ENCODE results near the gene FAM217B. TPM values are rescaled to one million over a fixed set of nuclear protein-coding genes. Genes with fewer than 3 reads are reported as not detected.

The FAM217B gene
- total and polyA plus RNA-seq, 7 donors: 1.9 to 29.2 (median 6.5) TPM

DNA sequence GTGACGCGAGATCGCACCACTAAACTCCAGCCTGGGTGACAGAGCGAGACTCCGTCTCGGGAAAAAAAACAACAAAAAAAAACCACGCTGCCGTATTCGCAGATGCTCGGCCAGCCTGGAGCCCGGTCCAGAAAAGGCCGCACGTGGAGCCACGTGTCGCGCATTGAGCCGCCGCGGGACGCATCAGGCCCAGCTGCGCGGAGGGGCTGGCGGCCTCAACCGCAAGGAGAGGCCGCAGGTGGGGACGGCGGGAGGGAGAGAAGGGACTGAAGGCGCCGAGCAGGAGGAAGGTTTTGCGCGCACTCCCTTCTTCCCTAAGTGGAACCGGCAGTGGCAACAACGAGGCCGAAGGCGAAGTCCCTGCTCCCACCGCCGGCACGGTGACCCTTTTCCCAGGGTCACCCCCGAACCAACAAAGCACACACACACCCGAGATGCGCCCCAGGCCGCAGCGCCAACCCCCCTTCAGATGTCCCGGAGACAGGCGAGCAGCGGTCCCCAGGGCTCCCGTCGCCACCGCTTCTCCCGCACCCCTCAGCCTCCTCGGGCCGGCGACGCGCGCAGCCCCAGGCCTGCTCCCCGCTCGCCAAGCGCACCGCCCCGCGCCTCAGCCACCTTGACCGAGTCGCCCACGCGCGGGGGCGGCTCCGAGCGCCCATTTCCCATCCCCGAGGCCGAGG, 7.4 kb upstream of the FAM217B start:
- H3K4me1 ChIP-seq: peaks cover 22% of the 10 kb centered on the region
- WGBS, 3 donors: 86 to 92% (median 90%) methylated on average over 59 to 72 of the region's 72 CpGs
- ATAC-seq: no peak
- no peak overlapping the region for H3K27ac ChIP-seq
- H3K4me3 ChIP-seq: peak overlapping the region; percentile 90
- DNase-seq: peak in 1 of 2 donors; percentile 17
- intact Hi-C loops (cut with DNase I): no loop called here
- no peaks in the 10 kb centered on the region for H3K9me3 ChIP-seq
- TF ChIP-seq, protein P1, sequence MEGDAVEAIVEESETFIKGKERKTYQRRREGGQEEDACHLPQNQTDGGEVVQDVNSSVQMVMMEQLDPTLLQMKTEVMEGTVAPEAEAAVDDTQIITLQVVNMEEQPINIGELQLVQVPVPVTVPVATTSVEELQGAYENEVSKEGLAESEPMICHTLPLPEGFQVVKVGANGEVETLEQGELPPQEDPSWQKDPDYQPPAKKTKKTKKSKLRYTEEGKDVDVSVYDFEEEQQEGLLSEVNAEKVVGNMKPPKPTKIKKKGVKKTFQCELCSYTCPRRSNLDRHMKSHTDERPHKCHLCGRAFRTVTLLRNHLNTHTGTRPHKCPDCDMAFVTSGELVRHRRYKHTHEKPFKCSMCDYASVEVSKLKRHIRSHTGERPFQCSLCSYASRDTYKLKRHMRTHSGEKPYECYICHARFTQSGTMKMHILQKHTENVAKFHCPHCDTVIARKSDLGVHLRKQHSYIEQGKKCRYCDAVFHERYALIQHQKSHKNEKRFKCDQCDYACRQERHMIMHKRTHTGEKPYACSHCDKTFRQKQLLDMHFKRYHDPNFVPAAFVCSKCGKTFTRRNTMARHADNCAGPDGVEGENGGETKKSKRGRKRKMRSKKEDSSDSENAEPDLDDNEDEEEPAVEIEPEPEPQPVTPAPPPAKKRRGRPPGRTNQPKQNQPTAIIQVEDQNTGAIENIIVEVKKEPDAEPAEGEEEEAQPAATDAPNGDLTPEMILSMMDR (IDR thresholded peaks at IDR 0.05): no peak
- no peaks in the 10 kb centered on the region for H3K36me3 ChIP-seq (ENCODE audit: insufficient read depth in 1 of 2, low read depth in 1 of 2)
- H3K27me3 ChIP-seq (ENCODE audit: insufficient read depth in 3 of 3, low read length in 2 of 3): no peaks in the 10 kb centered on the region

DNA sequence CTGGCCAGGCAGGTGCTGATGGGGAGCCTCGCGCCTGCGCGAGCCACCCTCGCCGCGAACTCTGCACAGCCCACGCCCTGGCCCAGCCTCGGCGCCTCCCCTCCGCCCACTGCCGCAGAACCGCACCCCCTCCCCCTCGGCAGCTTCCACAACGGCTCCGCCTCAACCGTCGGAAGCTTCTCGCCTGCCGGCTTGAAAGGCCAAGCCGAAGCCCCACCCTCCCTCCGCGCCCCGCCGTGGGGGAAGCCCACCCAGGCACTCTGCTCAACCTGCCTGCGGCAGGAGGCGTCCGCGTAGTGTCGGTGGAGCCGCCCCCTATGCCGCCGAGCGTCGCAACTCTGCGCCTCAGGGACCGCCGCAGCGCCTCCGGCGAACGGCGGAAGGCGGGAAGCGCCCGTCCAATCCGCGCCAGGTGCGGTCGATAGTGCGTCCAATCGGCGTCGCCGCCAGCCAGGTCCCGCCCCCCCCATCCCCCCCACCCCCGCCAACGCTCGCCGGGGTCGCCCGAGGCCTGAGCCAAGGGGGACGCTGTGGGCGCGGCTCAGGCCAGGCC, 6.8 kb upstream of the FAM217B start, which contains the start of gene SYCP2:
SYCP2 (minus strand) TSS at position 342 of the 553 bp plus-strand sequence. CDS start 11,224 bp downstream, outside the sequence.
- no peaks in the 10 kb centered on the region for H3K9me3 ChIP-seq
- H3K4me3 ChIP-seq: peak within 1 kb of the TSS; percentile 90
- H3K27me3 ChIP-seq (ENCODE audit: insufficient read depth in 3 of 3, low read length in 2 of 3): no peaks in the 10 kb centered on the region
- H3K4me1 ChIP-seq: peaks cover 24% of the 10 kb centered on the region
- TF ChIP-seq, protein P1 (IDR thresholded peaks at IDR 0.05): no peak
- peak; percentile 57 to 86 for DNase-seq
- no peaks in the 10 kb centered on the region for H3K36me3 ChIP-seq (ENCODE audit: insufficient read depth in 1 of 2, low read depth in 1 of 2)
- peak; percentile 73 to 85 (median 76) for ATAC-seq
- H3K27ac ChIP-seq: peak within 1 kb of the TSS; percentile 70
- WGBS, 3 donors: 26 to 36% (median 32%) methylated on average over 45 to 65 of the region's 65 CpGs
- intact Hi-C loops (cut with DNase I): no loop called here

DNA sequence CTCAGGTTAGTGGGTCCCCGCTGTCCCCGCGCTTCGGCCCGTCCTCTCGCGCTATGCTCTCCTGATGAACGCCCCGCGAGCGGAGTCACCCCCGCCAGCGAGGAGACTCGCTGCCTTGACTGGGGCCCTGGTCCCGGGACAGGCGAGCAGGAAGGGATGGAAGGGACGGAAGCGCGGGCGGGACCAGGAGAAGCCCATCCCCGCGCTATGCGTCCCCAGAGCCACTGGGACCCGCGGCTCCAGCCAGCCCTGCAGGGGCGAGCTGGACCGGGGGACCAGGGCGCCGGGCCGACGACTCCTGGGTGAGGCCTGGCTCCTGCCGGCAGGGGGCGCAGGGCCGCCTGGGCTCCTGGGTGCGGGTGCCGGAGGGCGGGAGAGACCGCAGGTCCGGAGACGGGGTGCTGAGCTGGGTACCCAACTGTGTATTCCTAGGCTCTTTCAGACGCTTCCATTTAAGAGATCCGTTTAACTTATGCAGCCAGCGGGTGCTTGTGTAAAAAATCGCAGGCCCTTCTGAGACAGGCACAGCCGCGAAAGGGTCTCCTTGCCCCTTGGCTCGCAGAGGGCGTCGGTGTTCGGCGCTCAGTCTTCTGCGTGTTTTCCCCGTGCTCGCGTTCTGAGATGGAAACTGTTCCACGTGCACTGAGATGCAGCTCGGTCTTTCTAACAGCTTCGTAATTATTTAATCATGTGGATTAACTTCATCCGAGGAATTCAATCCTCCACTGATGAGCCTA, 6.2 kb upstream of the FAM217B start:
- intact Hi-C loops (cut with DNase I): no loop called here
- ATAC-seq (peak; percentile 80 to 87 (median 83)), DNase-seq (peak; percentile 84 to 89)
- Histone ChIP-seq H3K4me3 (peak overlapping the region; percentile 90), H3K27me3 (ENCODE audit: insufficient read depth in 3 of 3, low read length in 2 of 3) (no peaks in the 10 kb centered on the region), H3K36me3 (ENCODE audit: insufficient read depth in 1 of 2, low read depth in 1 of 2) (no peaks in the 10 kb centered on the region), H3K4me1 (peaks cover 30% of the 10 kb centered on the region), H3K27ac (peak overlapping the region; percentile 70), H3K9me3 (no peaks in the 10 kb centered on the region)
- 2 to 3% (median 2%) methylated on average over 58 to 59 of the region's 59 CpGs for WGBS, 3 donors
- TF ChIP-seq, protein P1 (IDR thresholded peaks at IDR 0.05): peak; percentile 96

DNA sequence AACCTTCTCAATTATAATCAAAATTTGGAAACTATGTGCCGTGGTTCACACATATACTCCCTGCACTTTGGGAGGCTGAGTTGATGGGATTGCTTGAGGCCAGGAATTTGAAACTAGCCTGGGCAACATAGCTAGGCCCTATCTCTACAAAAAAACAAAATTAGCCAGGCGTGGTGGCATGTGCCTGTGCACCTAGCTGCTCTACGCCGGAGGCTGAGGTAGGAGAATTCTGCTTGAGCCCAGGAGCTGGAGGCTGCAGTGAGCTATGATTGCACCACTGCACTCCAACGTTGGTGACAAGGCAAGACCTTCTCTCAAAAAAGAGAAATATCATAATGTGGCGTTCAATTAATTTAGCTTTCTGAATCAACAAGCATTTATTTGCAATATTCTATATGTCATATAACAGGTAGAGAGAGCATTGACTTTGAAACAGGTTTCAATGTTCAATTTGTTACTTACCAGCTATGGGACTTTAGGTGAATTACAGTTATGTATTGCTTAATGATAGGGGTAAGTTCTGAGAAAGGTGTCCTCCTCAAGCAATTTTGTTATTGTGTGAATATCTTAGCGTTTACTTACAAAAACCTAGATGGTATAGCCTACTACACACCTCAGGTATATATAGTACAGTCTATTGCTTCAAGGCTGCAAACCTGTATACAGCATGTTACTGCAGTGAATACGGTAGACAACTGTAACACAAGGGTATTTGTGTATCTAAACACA, 4.6 kb upstream of the FAM217B start:
- intact Hi-C loops (cut with DNase I): loop anchor here in 1 of 2 donors (5.0 kb wide), 1 partner anchor 122 kb away; no protein-coding TSS in a partner anchor
- no peaks in the 10 kb centered on the region for H3K36me3 ChIP-seq (ENCODE audit: insufficient read depth in 1 of 2, low read depth in 1 of 2)
- H3K9me3 ChIP-seq: no peaks in the 10 kb centered on the region
- peaks cover 33% of the 10 kb centered on the region for H3K4me1 ChIP-seq
- TF ChIP-seq, protein P1 (IDR thresholded peaks at IDR 0.05): no peak
- H3K27ac ChIP-seq: peak overlapping the region; percentile 96
- no peak for DNase-seq
- H3K27me3 ChIP-seq (ENCODE audit: insufficient read depth in 3 of 3, low read length in 2 of 3): no peaks in the 10 kb centered on the region
- H3K4me3 ChIP-seq: no peak overlapping the region
- no peak for ATAC-seq
- 89 to 92% (median 90%) methylated on average over 8 of the region's 8 CpGs for WGBS, 3 donors

Measured in psoas muscle (tissue), 8 donors.